HG03097 (cell line): Measurements from ENCODE around the gene SGTA.

Experiments used
- ATAC-seq: cut with Tn5 transposase; IDR thresholded peaks from one replicate; pipeline ENCODE4 v1.9.1; 2021; ENCODE audit not compliant: unreplicated experiment, low FRiP score

Gene SGTA

GRCh38 chr19:2756921-2757881 lies 25.9 kb downstream of the SGTA start:
- ATAC-seq = no peak

- no peak for ATAC-seq
Observed at GRCh38 chr19:2756477-2756876, 26.6 kb downstream of the SGTA start.

- no peak for ATAC-seq
Observed at GRCh38 chr19:2755811-2756210, 27.3 kb downstream of the SGTA start.

- ATAC-seq = no peak
Observed at GRCh38 chr19:2755448-2755705, 27.7 kb downstream of the SGTA start.

- no peak for ATAC-seq
Observed at GRCh38 chr19:2754659-2755447, 28.2 kb downstream of the SGTA start.

- no peak for ATAC-seq
Observed at GRCh38 chr19:2751438-2751830, 31.6 kb downstream of the SGTA start.

- ATAC-seq = no peak
Observed at GRCh38 chr19:2750808-2751437, 32.1 kb downstream of the SGTA start.

GRCh38 chr19:2747349-2747748 lies 35.7 kb downstream of the SGTA start:
- ATAC-seq = no peak

GRCh38 chr19:2744113-2744512 lies 39.0 kb downstream of the SGTA start:
- no peak for ATAC-seq

- no peak for ATAC-seq
Observed at GRCh38 chr19:2743099-2743498, 40.0 kb downstream of the SGTA start.

GRCh38 chr19:2740314-2740656 lies 42.8 kb downstream of the SGTA start:
- ATAC-seq = peak; percentile 6

GRCh38 chr19:2739602-2740313 lies 43.3 kb downstream of the SGTA start, which contains the start of gene SLC39A3:
Gene SLC39A3, minus strand, starts transcription at chr19:2740017. Its CDS starts 2,760 bp downstream, at chr19:2737257.
- ATAC-seq = peak; percentile 95

GRCh38 chr19:2736550-2737190 lies 46.4 kb downstream of the SGTA start:
- ATAC-seq = no peak

- no peak for ATAC-seq
Observed at GRCh38 chr19:2735374-2735773, 47.7 kb downstream of the SGTA start.

- no peak for ATAC-seq
Observed at GRCh38 chr19:2734589-2735288, 48.3 kb downstream of the SGTA start.

GRCh38 chr19:2733930-2734588 lies 49.0 kb downstream of the SGTA start:
- ATAC-seq = no peak

- no peak for ATAC-seq
Observed at GRCh38 chr19:2732883-2733282, 50.2 kb downstream of the SGTA start.

- no peak for ATAC-seq
Observed at GRCh38 chr19:2732157-2732725, 50.8 kb downstream of the SGTA start.
